Neuronal stem cell (in vitro differentiated cells): ENCODE data around the gene PDIA2.

Experiments used
- DNase-seq: peaks from one replicate; pipeline ENCODE4 v3.0.0-alpha.2; 2013; ENCODE audit warnings: low spot score
- H2AFZ ChIP-seq: one replicate; pipeline ENCODE4 v1.6.1; 2013; ENCODE audit warnings: mild to moderate bottlenecking, low read length, inconsistent platforms
- H2AK5ac ChIP-seq: 2 replicates; pipeline ENCODE4 v1.6.1; 2013; ENCODE audit warnings: low read depth, mild to moderate bottlenecking, inconsistent platforms, low read length, moderate library complexity, mixed read lengths
- H2BK120ac ChIP-seq: 2 replicates; pipeline ENCODE4 v1.6.1; 2013; ENCODE audit warnings: low read depth, mild to moderate bottlenecking, inconsistent platforms, low read length, moderate library complexity, mixed read lengths
- H2BK12ac ChIP-seq: one replicate; pipeline ENCODE4 v1.6.1; 2013; ENCODE audit warnings: low read length, inconsistent platforms
- H2BK15ac ChIP-seq: 2 replicates; pipeline ENCODE4 v1.6.1; 2013; ENCODE audit warnings: mild to moderate bottlenecking, low read length, inconsistent platforms, mixed read lengths
- H2BK5ac ChIP-seq: one replicate; pipeline ENCODE4 v1.6.1; 2013; ENCODE audit warnings: inconsistent platforms, mild to moderate bottlenecking, low read length, moderate library complexity
- H3K14ac ChIP-seq: one replicate; pipeline ENCODE4 v1.6.1; 2013; ENCODE audit warnings: low read length, inconsistent platforms
- H3K18ac ChIP-seq: 2 replicates; pipeline ENCODE4 v1.6.1; 2013; ENCODE audit warnings: low read length, inconsistent platforms
- H3K23ac ChIP-seq: 2 replicates; pipeline ENCODE4 v1.6.1; 2013; ENCODE audit warnings: low read depth, mild to moderate bottlenecking, mixed read lengths, low read length, inconsistent platforms; ENCODE audit not compliant: poor library complexity
- H3K27ac ChIP-seq: replicated peaks from 3 replicates; pipeline ENCODE4 v1.5.1; 2013; ENCODE audit warnings: low read length, inconsistent platforms
- H3K27me3 ChIP-seq, 3 experiments: 2 replicates each; pipeline ENCODE4 v1.6.1; 2013; ENCODE audit warnings: low read length in 3 of 3, mild to moderate bottlenecking in 2 of 3, inconsistent platforms in 1 of 3, low read depth in 1 of 3, mixed read lengths in 1 of 3, moderate library complexity in 1 of 3; ENCODE audit not compliant: control insufficient read depth in 3 of 3, insufficient read depth in 3 of 3
- H3K36me3 ChIP-seq, 2 donors: replicated peaks in 1 of 2; 2 replicates each; pipeline ENCODE4 v1.6.1; 2013; ENCODE audit warnings: low read length in 2 of 2; ENCODE audit not compliant: control insufficient read depth in 2 of 2, insufficient read depth in 2 of 2
- H3K4ac ChIP-seq: 2 replicates; pipeline ENCODE4 v1.6.1; 2013; ENCODE audit warnings: inconsistent platforms, mild to moderate bottlenecking, low read length, moderate library complexity
- H3K4me1 ChIP-seq, 2 donors: 1 replicate in 1 of 2; 2 replicates in 1 of 2; pipeline ENCODE4 v1.6.1; 2013; ENCODE audit warnings: low read length in 2 of 2, low read depth in 1 of 2; ENCODE audit not compliant: control insufficient read depth in 2 of 2, insufficient read depth in 1 of 2
- H3K4me2 ChIP-seq: one replicate; pipeline ENCODE4 v1.6.1; 2013; ENCODE audit warnings: mild to moderate bottlenecking, low read length, inconsistent platforms; ENCODE audit not compliant: insufficient read depth, poor library complexity, severe bottlenecking
- H3K4me3 ChIP-seq, 2 donors: 2 replicates each; pipeline ENCODE4 v1.5.1; 2013; ENCODE audit warnings: low read length in 2 of 2, mild to moderate bottlenecking in 2 of 2, inconsistent platforms in 1 of 2, moderate library complexity in 1 of 2
- H3K79me1 ChIP-seq: one replicate; pipeline ENCODE4 v1.6.1; 2013; ENCODE audit warnings: low read depth, mild to moderate bottlenecking, inconsistent platforms, low read length, moderate library complexity
- H3K9ac ChIP-seq: one replicate; pipeline ENCODE4 v1.6.1; 2013; ENCODE audit warnings: mild to moderate bottlenecking, low read depth, low read length, inconsistent platforms; ENCODE audit not compliant: poor library complexity
- H3K9me3 ChIP-seq, 2 donors: replicated peaks in 1 of 2; 2 replicates each; pipeline versions ENCODE3 to v1.6.1; 2013; ENCODE audit warnings: low read length in 2 of 2, mild to moderate bottlenecking in 2 of 2, inconsistent platforms in 1 of 2, low read depth in 1 of 2, mixed read lengths in 1 of 2, moderate library complexity in 1 of 2; ENCODE audit not compliant: control insufficient read depth in 2 of 2, insufficient read depth in 1 of 2
- H4K8ac ChIP-seq: one replicate; pipeline ENCODE4 v1.6.1; 2013; ENCODE audit warnings: low read depth, mild to moderate bottlenecking, inconsistent platforms, low read length, moderate library complexity
- H4K91ac ChIP-seq: one replicate; pipeline ENCODE4 v1.6.1; 2013; ENCODE audit warnings: low read length, low read depth, mild to moderate bottlenecking, inconsistent platforms; ENCODE audit not compliant: poor library complexity
- WGBS, 2 donors: extraction: QIAGEN DNeasy Blood & Tissue Kit; methylation state at CpG; one replicate each; pipeline ENCODE4 v1.1.7; 2013; ENCODE audit warnings: missing lambda C conversion rate in 2 of 2, mixed read lengths in 1 of 2; ENCODE audit not compliant: insufficient read length in 2 of 2, insufficient replicate concordance in 1 of 2; ENCODE audit errors: extremely low coverage in 2 of 2; 5-methylcytosine and 5-hydroxymethylcytosine counted together

Gene PDIA2

GRCh38 chr16:286491-287297 is 3.7 kb downstream of the PDIA2 start:
- WGBS, 2 donors: no CpG with 5 or more reads among the region's 22 CpGs
- no peak overlapping the region for H3K27ac ChIP-seq
- no peak overlapping the region for H2BK5ac ChIP-seq
- DNase-seq: no peak
- H4K8ac ChIP-seq: no peak overlapping the region
- peak overlapping the region; percentile 47 for H3K14ac ChIP-seq
- H3K4me2 ChIP-seq: no peak overlapping the region
- no peak overlapping the region for H2AFZ ChIP-seq
- peaks cover 5 to 10% of the 10 kb centered on the region in 2 donors for H3K9me3 ChIP-seq
- no peak overlapping the region for H3K4me3 ChIP-seq
- no peak overlapping the region for H3K18ac ChIP-seq
- H2BK120ac ChIP-seq: no peak overlapping the region
- H2AK5ac ChIP-seq: peak overlapping the region; percentile 19
- no peak overlapping the region for H2BK12ac ChIP-seq
- H3K9ac ChIP-seq: no peak overlapping the region
- H3K23ac ChIP-seq: no peak overlapping the region
- H3K79me1 ChIP-seq: peaks cover 4% of the 10 kb centered on the region
- no peaks in the 10 kb centered on the region for H3K4me1 ChIP-seq
- peaks cover 0 to 13% (median 3%) of the 10 kb centered on the region in 3 experiments for H3K27me3 ChIP-seq
- H4K91ac ChIP-seq: no peak overlapping the region
- no peak overlapping the region for H2BK15ac ChIP-seq
- H3K4ac ChIP-seq: no peak overlapping the region
- H3K36me3 ChIP-seq: peaks cover 24 to 54% of the 10 kb centered on the region in 2 donors

GRCh38 chr16:287298-287811 is 4.4 kb downstream of the PDIA2 start:
- Histone ChIP-seq H3K36me3 (peaks cover 24 to 60% of the 10 kb centered on the region in 2 donors), H2BK120ac (no peak overlapping the region), H2AFZ (no peak overlapping the region), H3K27me3 (peaks cover 0 to 8% (median 0%) of the 10 kb centered on the region in 3 experiments), H2AK5ac (no peak overlapping the region), H3K79me1 (peaks cover 4% of the 10 kb centered on the region), H3K9me3 (peaks cover 5 to 10% of the 10 kb centered on the region in 2 donors), H2BK15ac (no peak overlapping the region), H3K4me3 (no peak overlapping the region), H3K4ac (no peak overlapping the region), H3K9ac (no peak overlapping the region), H3K4me1 (no peaks in the 10 kb centered on the region), H3K23ac (peak overlapping the region; percentile 65), H3K27ac (no peak overlapping the region), H3K18ac (no peak overlapping the region), H3K14ac (no peak overlapping the region), H2BK12ac (no peak overlapping the region), H4K8ac (no peak overlapping the region), H2BK5ac (no peak overlapping the region), H3K4me2 (no peak overlapping the region), H4K91ac (no peak overlapping the region)
- no CpG with 5 or more reads among the region's 16 CpGs for WGBS, 2 donors
- no peak for DNase-seq

- peaks cover 4% of the 10 kb centered on the region for H3K79me1 ChIP-seq
- H3K18ac ChIP-seq: no peak overlapping the region
- H3K4me1 ChIP-seq: no peaks in the 10 kb centered on the region
- H3K4ac ChIP-seq: no peak overlapping the region
- no peak overlapping the region for H2AFZ ChIP-seq
- no peak overlapping the region for H2BK15ac ChIP-seq
- no CpG with 5 or more reads among the region's 33 CpGs for WGBS, 2 donors
- H3K27ac ChIP-seq: no peak overlapping the region
- H3K36me3 ChIP-seq: peaks cover 31 to 68% of the 10 kb centered on the region in 2 donors
- no peak overlapping the region for H4K8ac ChIP-seq
- H3K9me3 ChIP-seq: peaks cover 5 to 10% of the 10 kb centered on the region in 2 donors
- no peak for DNase-seq
- no peak overlapping the region for H2BK120ac ChIP-seq
- H2AK5ac ChIP-seq: no peak overlapping the region
- H2BK12ac ChIP-seq: no peak overlapping the region
- H3K9ac ChIP-seq: no peak overlapping the region
- peak overlapping the region; percentile 34 for H3K23ac ChIP-seq
- H3K4me2 ChIP-seq: no peak overlapping the region
- no peaks in the 10 kb centered on the region for H3K27me3 ChIP-seq
- H3K14ac ChIP-seq: no peak overlapping the region
- H3K4me3 ChIP-seq: no peak overlapping the region
- H2BK5ac ChIP-seq: no peak overlapping the region
- no peak overlapping the region for H4K91ac ChIP-seq
Observed at GRCh38 chr16:287981-288920, 5.3 kb downstream of the PDIA2 start.
